ENCODE measurements around the gene MXD3.

The MXD3 gene

DNA sequence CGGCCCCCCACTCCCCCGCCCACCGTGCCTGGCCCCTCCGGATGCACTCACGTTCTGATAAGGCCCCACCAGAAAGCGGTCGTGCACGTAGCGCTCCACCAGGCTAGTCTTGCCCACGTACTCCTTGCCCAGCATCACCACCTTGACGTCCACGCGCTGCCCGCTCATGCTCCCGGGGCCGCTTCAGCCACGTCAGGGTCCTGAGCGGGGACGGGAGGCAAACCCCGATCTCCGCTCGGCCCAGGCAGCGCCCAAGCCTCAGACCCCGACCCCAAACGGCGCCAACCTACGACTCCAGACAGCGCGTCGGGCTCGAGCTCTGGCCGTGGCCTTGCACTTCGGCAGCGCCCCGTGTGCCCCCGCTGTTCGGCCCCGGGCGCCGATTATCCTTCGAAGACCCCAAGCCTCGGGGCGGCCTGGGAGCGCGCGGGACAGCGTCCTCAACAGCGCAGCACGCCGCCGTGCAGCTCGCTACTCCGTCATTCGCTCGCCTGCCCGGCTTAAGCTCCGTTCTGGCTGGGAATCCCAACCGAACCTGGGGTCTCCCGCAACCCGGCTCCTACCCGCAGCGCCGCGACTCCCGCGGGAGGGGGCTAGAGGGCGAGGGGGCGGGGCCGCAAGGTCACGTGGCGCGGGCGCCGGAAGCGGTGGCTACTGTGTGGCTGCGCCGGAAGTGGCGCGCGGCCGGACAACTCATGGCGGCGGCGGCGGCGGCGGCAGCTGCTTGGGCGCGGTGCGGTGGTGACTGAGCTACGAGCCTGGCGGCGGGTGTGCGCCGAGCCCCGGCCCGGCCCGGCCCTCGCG, 8.4 kb downstream of the MXD3 start, which contains the start of the genes PRELID1 and RAB24:
Gene PRELID1 (plus strand): TSS at position 679 of the 804 bp plus-strand sequence. CDS start 187 bp downstream, outside the sequence.
Gene RAB24 (minus strand): TSS at position 599 of the 804 bp plus-strand sequence. CDS start 431 bp downstream, at position 168.
- DNase-seq (ENCODE audit: low read depth): peak; percentile 83

DNA sequence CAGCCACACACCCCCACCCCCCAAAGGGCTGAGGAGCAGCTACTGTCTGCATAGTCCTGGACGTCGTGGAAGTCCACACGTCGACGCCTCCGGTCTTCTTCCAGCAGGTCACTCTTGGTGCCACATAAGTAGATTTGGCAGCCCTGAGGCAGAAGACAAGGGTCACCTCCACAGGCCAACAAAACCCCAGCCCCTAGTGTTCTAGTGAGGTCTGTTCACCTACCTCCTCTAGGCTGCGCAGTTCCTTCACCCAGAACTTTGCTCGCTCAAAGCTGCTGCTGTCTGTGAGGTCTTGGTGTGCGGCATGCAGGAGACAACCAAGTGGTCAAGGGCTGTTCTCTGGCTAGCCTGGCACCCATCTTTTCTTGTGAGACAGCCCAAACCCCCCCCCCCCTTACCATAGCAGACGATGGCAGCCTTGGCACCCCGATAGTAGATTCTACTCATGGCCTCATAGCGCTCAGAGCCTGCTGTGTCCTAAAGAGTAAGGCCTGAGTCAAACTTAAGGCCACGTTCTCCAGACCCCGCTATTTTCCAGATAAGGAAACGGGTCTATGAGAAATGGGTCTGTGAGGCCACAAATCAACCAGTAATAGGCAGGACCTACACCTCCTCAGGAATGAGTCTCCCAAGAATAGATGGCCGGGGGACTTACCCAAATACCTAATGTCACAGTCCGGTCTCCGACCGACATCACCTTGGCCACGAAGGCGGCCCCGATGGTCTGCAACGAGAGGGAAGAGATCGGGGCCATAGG, 9.2 kb downstream of the MXD3 start:
- DNase-seq (ENCODE audit: low read depth): no peak

DNA sequence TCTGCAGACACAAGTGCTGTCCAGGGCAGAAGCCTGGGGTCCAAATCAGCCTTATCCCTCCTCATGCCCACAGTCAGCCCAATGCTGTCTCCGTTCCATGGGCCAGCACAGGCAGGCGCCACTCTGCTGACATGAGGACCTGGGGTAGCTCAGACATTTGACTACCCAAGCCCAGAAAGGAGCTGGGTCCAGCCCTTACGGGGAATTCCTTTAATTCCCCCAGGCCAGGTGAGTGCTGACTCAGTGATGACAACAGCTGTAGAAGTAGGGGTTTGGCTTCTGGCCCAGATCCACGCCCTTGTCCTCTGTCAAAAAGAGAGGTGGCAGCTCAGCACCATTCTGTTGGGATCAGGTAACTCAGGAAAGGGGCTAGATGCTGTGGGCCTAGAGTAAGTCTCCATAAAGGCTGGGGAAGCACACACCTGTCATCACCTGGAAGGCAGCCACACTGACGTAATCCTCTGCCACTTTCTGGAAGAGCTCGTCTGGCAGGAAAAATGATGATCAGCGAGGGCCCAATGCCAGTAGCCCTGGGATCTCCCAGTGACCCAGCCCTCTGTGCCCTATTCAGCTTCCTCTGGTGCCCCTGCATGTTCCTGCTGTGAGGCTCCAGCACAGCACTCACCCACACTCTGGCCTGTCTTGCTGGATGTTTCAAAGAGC, 10.1 kb downstream of the MXD3 start:
- DNase-seq (ENCODE audit: low read depth): no peak

DNA sequence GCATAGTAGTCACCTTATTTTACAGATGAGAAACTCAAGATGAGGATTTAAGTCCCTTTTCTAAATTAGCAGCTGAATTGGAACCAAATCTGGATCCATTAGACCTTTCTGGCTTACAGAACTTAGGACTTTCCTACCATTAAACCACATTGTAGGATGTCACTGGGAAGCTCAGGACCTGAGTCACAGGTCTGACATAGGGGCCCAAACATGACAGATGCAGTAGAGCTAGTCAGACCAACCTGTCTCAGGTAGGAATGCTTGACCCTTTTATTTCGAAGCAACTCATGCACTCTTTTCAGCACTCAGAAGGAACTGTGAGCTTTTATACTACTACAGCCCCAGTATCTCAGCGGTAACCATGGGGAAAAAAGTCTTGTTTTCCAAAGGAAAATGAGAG, 10.7 kb downstream of the MXD3 start:
- DNase-seq (ENCODE audit: low read depth): no peak

DNA sequence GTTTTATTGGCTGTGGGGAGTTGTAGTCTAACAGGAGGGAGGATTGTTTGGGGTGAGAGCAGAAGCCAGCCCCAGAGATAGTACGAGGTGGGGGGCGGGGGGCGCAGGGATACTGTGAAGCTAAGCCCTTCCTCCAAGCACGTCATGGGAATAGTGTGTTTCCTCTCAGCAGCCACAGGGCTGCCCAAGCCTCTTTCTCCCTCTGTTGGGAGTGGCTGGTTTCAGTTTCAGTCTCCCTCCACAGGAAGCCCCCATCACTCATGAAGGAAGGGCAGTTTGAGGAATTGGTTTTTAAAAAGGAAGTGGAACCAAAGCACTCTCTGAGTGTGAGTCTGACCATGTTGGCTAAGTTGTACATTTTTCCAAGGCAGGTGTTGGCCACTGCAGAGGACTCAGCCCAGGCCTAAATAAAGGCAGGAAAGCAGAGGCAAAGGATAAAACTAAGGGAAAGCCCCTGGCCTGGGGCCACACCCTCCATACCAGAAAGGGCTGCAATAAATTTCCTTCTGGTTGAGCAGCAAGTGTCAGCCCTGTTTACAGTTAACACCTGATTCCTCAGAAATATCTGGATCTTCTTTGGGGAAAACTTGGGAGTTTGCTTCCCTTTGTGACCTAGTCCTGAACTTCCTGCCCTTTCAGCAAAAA, 11.3 kb downstream of the MXD3 start:
- peak; percentile 52 for DNase-seq (ENCODE audit: low read depth)

DNA sequence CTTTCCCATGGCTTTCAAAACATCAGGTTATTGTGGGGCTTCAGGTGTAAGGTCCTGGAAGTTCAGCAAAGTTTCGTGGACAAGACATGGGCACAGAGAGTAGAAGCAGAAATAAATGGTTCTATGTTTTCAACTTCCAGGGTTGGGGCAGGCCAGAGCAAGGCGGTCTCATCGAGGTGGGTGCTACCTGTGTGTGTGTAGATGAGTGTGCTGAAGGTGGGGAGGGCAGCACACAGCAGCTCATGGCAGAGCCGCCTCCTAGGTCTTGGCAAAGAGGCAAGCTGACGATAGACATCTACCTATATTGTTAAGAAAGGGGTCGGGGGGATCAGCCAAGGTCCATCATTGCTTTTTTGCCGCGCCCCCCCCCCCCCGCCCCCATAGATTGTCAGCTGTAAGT, 12.0 kb downstream of the MXD3 start:
- no peak for DNase-seq (ENCODE audit: low read depth)

DNA sequence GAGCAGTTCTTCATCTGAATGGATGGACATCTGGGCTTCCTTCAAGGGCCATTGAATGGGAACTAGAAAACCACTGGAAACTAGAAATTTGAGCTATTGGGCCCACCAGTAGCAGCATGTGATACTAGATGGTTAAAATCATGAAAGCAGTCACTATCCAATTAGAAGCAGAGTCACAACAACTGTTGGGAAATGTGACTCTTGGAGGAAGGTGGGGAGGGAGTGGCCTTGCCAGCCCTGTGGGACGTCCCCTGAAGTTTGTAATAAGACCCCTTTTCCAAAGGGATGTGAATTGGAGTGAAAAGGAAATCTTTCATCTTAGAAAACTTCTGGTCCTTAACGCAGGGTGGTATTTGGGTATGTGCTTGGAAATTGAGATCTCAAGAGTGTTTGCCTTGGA, 13.8 kb downstream of the MXD3 start:
- DNase-seq (ENCODE audit: low read depth): no peak

DNA sequence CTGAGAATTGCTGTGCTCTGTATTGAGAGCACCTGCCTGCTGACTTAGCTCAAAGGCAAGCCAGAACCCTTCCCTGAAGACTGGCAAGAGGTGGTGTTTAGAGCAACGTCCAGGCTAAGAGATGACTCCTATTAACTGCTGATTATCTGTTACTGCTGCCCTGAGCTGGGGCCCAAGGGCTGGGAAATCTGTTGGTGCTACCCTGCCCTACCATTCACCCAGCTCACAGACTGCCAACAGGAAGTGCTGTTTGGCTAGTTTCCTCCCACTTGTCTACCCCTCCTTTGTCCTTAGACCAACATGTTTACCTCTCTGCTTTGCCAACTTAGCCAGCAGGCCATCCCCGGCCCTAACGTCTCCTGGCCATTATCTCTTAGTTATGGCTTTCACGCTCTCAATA, 15.1 kb downstream of the MXD3 start:
- no peak for DNase-seq (ENCODE audit: low read depth)

DNA sequence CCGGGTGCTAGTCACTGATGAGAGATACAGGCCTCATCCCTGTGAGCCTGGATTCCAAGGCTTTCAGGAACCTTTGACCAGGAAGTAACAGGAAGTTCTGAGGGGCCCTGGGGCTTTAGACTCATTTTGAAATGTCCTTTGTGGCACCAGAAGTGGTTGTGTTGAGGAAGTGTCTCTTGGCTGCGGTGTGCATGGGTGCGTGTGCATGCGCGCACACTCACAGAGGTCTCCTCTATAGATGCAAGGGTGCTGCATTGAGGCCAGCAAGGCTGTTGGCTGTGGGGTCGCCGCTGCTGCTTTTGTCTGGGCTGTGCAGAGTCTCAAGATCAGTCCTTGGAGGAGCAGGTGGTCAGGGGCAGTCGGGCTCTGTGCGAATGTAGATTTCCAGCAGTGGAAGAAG, 15.8 kb downstream of the MXD3 start:
- DNase-seq (ENCODE audit: low read depth): no peak

DNA sequence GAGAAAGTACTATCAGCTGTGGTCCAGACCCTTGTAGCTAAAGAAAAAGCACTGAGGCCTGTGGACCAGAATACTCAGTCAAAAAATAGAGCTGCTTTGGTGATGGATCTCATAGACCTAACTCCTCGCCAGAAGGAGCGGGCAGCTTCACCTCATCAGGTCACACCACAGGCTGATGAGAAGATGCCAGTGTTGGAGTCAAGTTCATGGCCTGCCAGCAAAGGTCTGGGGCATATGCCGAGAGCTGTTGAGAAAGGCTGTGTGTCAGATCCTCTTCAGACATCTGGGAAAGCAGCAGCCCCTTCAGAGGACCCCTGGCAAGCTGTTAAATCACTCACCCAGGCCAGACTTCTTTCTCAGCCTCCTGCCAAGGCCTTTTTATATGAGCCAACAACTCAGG, 17.1 kb downstream of the MXD3 start:
- DNase-seq (ENCODE audit: low read depth): no peak

DNA sequence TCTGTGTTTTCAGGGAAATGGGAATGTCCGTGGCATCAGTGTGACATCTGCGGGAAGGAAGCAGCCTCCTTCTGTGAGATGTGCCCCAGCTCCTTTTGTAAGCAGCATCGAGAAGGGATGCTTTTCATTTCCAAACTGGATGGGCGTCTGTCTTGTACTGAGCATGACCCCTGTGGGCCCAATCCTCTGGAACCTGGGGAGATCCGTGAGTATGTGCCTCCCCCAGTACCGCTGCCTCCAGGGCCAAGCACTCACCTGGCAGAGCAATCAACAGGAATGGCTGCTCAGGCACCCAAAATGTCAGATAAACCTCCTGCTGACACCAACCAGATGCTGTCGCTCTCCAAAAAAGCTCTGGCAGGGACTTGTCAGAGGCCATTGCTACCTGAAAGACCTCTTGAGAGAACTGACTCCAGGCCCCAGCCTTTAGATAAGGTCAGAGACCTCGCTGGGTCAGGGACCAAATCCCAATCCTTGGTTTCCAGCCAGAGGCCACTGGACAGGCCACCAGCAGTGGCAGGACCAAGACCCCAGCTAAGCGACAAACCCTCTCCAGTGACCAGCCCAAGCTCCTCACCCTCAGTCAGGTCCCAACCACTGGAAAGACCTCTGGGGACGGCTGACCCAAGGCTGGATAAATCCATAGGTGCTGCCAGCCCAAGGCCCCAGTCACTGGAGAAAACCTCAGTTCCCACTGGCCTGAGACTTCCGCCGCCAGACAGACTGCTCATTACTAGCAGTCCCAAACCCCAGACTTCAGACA, 17.7 kb downstream of the MXD3 start:
- no peak for DNase-seq (ENCODE audit: low read depth)

DNA sequence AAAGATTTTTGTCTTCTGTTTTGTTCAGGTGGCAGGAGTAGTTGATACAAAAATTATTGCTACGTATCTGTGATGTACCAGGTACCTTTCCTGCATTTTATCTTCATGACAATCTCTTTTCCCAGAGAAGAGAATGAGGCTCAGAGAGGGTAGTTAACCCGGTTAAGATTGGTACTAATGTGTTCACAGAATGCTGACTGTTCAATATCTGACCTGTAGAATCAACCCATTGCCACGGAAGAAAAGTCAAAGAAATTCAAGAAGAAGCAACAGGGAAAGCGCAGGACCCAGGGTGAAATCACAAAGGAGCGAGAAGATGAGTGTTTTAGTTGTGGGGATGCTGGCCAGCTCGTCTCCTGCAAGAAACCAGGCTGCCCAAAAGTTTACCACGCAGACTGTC, 20.0 kb downstream of the MXD3 start:
- no peak for DNase-seq (ENCODE audit: low read depth)

DNA sequence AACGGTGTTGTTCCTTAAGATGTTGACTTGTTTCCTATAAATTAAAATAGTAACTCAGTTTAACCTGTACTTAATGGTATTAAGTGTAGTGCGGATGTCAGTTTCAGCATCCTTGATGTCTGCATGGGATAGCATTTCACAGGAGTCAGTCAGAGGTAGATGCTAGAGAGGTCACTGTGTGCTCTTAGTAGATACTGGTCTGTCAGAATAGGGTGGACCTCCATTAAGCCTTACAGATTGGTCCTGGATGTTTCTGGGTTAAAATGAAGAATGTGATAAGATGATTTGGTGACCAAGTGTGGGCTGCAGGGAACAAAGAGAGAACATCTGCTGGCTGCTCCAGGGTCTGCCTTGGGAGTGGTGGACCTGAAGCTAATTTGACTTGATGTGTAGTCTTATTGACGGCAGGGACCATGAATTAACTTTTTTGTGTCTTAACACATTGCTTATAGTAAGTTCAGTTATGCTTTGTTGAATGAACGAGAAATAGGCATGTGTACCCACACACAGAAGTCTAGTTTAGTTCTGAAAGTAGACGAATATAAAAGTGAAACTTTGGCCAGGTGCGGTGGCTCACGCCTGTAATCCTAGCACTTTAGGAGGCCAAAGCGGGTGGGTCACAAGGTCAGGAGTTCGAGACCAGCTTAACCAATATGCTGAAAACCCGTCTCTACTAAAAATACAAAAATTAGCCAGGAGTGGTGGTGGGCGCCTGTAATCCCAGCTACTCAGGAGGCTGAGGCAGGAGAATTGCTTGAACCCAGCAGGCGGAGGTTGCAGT, 20.7 kb downstream of the MXD3 start:
- no peak for DNase-seq (ENCODE audit: low read depth)

DNA sequence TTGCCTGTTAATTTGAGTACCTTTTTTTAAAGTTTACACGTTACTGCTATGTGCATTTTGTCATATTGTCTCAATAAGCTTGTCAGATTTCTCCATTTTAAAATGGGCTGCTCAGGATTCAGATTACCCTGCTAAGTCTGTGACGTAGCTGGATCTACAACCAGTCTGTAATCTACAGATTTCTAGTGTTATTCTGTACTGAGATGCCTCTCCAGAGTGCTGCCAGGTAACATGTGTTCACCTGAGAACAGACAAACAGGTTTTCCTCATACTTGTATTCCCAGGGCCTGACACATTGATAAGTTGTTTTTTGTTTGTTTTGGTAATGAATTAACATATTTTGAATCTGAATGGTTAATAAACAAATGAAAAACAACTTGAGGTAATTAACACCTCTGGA, 23.5 kb downstream of the MXD3 start:
- DNase-seq (ENCODE audit: low read depth): no peak

DNA sequence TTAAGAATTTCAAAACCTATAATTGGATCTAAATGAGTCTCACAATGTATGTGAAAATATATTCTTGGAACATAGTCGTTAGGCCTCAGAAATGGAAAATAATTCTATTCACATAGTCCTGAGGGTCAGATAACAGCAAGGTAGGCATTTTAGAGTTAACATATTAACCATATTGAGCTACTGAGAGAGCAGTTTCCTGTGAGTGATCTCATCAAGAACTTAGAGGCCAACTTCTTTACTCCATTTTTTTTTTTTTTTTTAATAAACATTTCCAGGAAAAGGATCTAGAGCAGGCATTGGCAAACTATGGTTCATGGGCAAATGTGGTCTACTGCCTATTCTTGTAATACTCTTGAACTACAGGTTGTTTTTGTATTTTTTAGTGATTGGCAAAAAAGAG, 34.8 kb downstream of the MXD3 start:
- no peak for DNase-seq (ENCODE audit: low read depth)

DNA sequence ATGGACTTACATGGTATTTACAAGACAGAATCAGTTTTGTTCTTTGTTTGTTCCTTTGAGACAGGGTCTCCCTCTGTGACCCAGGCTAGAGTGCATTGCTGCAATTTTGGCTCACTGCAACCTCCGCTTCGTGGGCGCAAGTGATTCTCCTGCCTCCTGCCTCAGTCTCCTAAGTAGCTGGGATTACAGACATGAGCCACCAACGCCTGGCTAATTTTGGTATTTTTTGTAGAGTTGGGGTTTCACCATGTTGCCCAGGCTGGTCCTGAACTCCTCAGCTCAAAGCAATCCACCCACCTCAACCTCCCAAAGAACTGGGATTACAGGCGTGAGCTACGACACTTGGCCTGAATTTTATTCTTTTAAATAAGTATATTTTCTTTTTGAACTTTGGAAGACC, 35.8 kb downstream of the MXD3 start:
- no peak for DNase-seq (ENCODE audit: low read depth)

DNA sequence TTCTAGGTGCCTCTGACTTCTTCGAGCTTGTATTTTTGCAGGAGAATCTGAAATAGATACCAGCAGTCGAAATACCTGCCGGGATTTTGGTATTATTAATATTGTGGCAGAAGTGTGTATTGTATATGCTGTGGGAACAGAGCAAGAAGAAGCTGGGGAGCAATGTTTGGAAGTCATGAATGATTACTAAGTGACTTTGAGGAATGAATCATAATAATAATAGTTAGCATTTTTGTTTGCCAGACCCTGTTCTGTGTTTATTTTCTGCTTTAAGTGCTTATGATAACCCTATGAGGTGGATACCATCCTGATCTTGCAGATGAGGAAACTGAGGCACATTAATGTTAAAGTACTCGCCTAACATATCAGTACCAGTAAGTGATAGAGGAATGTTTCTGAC, 40.6 kb downstream of the MXD3 start:
- DNase-seq (ENCODE audit: low read depth): no peak

DNA sequence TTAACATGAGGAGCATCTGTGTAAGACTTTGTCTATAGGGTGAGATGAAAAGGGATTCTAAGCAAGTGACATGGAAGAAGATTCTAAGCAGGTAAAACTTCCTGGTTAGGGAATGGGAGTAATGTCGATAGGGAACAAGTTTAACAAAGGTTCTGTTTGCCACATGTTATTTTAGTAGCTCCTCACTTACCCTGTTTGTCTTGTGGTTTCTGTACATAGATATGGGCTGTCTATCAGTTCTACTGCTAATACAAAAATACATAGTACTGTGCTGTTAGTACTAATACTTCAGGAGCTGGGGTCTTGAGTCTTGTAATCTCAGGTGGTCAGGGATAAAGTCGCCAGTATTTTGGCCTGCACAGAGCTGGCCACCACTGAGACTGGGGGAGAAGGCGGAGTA, 41.0 kb downstream of the MXD3 start:
- DNase-seq (ENCODE audit: low read depth): no peak

DNA sequence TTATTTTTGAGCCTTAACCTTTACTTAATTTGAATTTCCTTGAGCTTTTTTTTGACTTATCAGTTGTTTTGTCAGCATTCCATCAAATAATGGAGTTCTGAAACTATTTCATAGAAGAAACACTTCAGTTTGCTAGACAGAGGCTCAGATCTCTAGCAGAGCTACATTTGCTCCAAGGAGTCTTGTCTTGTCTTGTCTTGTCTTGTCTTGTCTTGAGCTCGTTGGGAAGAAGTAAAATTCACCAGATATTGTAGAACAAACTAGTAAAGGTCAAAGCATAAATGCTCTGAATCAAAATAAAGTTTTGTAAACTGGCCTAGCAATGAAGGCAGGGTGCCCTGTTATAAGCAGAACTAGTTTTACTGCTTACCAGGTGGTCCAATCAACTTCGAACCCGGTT, 41.7 kb downstream of the MXD3 start:
- no peak for DNase-seq (ENCODE audit: low read depth)

DNA sequence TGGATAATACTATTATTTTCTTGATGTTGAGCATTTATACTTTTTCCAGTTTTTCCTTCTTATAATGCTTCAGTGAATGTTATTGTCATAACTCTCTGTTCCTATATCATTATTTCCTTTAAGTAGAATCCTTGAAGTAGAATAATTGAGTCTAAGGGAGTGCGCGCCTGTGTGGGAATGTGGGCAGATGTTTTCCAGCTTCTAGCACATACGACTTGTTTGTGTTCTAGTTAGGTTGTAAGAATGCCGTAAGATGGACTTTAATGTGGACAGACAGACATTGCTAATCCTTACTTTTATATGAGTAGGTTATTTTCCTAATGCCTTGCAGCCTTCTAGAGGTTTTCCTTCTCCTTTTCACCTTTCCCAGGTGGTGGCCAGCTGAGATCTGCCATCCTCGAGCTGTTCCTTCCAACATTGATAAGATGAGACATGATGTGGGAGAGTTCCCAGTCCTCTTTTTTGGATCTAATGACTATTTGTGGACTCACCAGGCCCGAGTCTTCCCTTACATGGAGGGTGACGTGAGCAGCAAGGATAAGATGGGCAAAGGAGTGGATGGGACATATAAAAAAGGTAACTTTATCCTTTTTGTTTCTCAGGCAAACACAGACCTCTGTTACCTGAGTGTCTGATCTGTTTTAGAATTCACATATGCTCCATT, 42.3 kb downstream of the MXD3 start:
- no peak for DNase-seq (ENCODE audit: low read depth)
